ENCODE data around the gene ST6GALNAC5.
"Not testable (repeated sequence)": the region's sequence is repeated elsewhere in the genome, so short reads cannot be mapped to it uniquely, and the experiment has no call there.

The ST6GALNAC5 gene

DNA sequence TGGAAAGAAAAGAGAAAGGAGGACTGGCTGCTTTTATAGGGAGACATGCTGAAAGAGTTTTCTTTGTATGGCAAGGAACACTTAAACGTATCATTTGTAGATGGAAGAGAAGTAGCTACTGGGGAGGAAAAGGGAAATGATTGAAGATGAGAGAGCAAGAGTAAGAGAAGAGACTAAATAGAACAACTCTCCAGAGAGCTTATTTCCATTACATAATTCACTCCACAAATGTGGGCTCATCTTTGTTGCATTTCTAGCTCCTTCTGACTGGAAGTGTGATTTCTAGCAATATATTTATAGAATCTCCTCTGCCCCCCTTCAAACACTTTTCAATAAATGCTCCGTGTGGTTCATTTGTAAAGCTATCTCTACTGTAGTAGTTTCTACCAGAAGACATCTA lies 71.0 kb downstream of the ST6GALNAC5 start:
- no peak for DNase-seq

DNA sequence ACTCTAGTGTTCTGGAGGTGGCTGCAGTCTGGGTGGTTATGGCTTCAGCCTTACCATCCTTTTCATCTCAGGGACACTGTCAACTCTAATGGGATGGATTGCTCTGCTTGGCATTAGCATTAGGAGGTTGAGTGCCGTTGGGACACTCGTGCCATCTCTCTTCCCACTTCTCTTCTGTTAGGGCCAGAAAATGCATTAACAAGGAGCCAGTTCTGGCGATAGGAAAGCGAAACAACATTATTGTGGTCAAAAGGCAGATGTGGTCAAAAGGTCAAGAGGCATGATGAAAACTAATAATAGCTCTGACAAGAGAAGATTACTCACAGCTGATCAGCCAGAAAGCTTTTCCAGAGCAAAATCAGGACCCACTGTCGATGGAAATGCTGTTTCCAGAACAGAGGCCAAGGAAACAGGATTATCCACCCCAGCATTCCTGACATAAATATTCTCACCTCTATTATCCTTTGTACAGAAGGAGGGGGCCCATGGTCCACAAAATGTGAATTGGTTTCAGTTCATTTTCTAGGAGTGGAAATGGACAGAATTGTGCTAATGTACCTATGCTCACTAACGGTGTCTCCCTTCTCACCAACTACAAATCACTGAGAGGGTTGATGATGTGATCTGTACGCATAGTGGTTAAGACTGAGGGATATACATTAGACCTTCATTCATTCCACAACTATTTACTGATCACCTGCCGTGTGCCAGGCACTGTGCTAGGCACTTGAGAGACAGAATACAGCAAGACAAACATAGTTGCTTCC lies 72.0 kb downstream of the ST6GALNAC5 start:
- no peak for DNase-seq

DNA sequence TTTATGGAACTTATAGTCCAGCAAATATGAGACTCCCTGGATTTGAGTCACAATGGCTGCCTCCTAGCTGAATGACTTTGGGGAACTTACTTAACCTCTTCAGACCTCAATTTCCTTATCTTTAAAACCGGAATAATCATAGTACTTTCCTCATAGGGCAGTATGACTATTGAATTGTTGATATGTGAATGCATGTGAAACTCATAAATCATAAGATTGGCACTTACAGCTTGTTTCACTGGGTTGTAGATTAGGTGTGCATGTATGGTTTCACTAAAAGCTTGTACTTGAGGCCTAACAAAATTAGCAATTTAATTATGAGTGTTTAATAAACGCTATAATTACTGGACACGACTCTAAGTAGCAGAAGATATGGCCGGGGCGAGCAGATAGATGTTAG lies 72.5 kb downstream of the ST6GALNAC5 start:
- DNase-seq, result no peak

DNA sequence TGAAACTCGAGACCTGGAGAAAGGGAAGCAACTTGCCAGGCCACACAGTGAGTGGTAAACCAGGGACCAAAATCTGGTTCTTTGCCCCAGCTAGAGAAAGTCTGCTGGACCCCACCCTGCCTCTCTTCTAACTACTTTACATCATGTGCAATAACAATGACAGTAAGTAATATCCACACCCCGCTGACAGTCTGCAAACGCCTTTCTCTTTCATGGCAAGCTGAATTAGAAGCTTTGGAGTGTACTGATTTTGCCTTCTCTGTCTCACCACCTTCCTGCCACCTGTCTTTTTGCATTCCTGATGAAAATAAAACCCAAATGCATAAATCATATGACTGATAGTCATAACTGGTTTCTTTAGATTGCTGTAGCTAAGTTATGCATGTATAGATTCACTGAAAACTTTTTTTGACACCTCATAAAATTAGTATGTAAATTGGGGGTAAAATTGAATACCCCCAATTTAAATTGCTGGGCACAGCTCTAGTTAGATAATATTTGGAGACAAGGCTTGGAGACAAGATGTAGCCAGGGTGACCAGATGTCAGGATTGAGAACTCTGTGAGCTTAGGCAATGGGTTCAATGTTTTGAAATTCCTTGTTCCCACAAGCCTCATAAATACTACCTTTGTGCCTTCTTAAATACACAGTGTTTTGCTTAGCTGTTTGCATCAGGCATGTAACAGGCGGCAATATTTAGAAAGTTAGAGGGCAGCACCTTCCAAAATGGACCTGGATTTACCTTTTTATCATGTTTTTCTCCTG lies 73.5 kb downstream of the ST6GALNAC5 start:
- DNase-seq, result no peak

DNA sequence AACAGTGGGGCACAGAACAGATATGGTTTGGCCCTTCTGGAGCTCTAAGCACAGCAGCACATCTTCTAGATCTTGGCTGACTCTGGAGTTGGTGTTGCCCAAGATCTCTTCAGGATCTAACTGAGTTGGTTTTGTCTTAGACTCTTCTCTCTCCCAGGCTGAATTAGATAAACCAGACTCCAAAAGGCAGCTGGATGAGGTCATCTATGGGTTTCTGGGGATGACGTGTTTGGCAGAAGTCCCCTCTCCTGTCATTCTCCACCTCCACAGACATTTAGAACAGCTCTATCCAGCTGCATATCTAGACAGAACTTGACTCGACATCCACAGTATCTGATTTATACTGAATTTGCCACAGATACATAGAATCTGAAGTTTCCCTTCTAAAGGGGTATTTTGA lies 75.3 kb downstream of the ST6GALNAC5 start:
- DNase-seq, result no peak

DNA sequence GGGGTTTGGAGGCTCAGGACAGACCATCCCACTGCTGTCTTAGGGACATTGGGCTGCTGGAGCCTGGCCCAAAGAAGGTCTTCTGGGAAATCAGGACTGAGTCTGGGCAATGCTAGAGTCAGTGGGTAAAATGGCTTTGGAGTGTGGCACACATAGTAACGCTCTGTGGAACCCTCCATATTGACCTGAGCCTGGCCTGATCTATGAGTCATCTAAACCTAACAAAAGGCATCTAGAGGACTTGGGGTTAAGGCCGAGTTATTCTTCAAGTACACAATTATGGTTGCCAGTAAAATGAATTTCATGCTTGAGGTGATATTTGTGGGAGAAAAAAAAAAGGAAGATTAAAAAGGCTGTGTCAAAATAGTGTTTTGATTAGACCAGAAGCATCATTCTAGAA lies 77.7 kb downstream of the ST6GALNAC5 start:
- DNase-seq, result no peak

DNA sequence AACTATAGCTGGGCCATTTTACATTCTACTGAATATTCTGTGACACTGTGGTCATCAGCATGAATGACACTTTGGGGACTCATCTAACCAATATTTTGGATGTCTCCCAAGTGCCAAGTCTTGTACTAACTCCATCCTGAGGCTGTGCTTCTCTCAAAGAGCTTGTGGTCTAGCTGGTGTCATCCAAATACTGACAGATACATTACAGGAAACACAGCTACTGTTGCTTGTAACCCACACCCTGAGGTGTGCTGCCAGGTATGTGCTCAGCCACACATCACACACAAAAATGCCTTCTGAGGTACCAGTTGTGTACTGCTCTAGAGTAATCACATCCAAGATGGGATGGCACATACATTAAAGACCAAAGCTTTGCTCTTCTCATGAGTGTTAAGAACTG lies 81.6 kb downstream of the ST6GALNAC5 start:
- no peak for DNase-seq

DNA sequence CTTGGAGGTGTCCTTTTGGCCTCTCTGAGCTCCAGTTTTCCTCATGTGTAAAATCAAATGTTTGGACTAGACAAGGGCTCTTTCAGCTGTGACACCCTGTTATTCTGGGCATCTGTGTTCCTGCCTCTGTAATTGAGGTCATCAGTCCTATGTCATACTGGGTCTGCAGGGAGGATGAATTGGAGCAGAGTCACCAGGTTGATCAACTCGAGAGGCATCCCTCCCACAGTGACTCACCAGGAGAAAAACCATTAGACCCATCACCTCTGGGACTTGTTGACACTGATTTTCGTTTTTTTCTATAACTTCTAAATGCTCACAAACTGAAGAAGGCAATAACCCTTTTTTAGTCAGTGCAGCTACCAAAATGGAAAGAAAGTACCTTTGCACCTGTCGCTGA lies 82.2 kb downstream of the ST6GALNAC5 start:
- DNase-seq, result no peak

DNA sequence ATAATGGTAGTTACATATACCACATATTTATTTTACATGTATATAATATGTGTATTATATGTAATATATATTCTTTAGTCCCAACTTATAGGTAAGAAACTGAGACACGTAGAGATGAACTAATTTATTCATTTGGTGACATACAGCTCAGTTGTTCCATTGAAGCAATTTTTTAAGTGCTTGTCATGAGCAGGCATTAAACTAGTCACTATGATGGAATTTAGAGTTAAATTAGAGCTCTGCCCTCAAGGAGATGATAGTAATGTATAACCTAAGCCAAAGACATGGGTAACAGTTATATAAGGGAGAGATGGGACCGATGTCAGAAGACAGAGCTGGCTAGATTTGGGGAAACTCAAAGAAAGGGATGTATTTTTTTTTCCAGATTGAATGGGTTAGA lies 83.0 kb downstream of the ST6GALNAC5 start:
- no peak for DNase-seq

DNA sequence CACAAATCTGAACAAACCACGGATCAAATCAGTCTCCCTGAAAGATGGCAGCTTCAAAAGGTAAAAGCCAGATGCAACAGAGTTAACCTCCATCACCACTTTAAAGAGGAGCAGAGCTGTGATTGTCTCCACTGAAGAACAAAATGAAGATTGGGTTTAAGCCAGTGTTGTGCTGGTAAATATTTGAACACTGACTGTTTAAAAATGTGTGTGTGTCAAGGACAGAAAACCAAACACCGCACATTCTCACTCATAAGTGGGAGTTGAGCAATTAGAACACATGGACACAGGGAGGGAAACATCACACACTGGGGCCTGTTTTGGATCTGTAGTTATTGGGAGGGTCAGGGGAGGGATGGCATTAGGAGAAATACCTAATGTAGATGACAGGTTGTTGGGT lies 83.9 kb downstream of the ST6GALNAC5 start:
- no peak for DNase-seq

DNA sequence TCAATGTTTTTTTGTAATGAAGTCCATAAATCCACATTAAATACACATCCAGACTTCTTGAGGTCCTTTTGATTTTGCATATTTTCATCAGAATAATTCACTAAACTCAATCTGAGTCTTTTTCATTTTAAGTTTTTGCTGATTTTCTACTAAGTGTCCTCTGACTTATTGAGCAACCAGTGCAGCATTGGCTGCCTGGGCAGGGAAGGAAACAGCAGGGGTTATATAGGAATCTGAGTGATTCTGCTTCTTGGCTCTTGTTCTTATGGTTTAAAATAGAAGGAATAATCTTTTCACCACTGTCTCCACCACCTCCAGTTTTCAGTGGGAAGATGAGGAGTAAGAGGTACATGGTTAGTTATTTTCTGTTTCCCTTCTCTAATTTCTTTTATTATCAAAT lies 88.4 kb downstream of the ST6GALNAC5 start:
- DNase-seq, result no peak

DNA sequence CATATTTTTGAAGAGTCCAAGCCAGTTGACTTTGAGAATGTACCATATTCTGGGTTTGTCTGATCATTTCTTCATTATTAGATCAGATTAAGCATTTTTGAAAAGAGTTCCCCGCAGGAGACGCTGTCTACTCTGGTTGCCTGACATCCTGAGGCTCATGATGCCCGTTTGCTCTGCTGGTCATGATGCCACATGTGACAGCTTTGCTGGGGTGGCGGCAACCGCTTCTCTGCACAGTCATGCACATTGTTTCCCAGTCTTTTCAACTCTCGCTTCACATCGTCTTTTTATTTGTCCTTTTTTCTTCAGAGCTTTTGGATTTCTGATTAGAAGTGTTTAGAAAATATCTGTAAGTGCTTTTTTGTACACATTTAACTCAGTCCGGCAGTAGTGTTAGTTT lies 90.7 kb downstream of the ST6GALNAC5 start:
- no peak for DNase-seq

DNA sequence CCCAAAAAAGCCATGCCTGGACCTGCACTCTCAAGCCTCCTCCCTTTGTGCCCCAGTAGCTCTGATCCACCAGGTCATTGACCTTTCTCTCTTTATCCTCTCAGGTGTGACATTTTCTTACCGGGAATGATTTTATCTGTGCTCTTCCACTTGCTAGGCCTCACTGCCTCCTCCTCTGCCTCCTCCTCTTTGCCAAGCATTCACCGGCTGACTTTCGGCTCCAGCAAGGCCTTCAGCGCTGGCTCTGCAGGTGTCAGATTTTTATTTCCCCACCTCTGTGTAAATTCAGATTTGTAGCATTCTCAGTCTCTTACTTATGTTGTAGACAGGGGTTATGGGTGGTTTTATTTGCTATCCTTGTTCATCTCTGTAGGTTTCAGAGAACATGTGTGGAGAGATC lies 91.5 kb downstream of the ST6GALNAC5 start:
- DNase-seq, result no peak

DNA sequence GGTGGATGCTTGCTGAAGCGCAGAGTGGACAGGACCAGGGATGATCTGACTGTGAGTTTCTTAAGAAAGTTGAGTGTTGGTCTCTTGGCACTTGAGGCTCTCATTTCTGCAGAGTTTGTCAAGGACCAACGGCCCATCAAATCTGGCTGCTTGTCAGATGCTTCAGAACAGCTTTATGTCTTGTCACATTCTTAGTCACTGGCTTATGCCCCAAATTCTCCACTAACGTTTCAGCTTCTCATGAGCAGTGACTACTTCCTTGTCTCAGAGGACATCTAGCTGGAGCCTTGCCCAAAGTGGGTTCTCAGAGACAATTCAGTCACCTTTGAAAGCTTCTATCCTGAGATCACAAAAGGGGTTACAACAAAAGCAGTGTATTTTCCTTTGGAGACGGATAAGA lies 92.3 kb downstream of the ST6GALNAC5 start:
- no peak for DNase-seq

DNA sequence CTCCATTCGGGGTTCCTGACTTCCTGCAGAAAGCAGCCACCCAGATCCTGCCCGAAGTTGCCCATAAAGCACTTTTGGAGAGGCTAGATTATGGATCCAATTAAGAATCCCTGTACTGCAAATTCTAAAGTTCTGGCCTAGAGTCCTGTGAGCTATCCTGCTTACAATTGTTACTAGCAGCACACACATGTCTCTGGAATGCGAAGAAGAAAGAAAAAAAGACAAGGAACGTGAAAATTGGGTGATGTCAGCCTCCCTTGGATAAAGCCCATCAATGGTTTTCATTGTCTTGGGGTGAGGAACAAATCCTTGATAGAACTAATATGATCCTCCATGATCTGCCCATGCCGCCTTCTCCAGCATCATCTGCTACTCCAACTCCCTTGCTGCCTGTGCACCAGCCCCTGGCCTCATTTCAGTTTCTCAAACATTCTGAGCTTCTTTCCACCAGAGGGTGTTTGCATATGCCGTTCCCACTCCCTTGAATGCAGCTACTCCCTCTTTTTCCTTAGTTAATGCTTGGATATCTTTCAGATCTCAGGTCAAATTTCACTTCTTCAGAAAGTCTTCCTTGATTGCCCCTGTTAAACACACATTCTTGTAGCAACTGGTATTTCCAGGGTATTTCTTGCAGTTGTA lies 94.0 kb downstream of the ST6GALNAC5 start:
- no peak for DNase-seq

DNA sequence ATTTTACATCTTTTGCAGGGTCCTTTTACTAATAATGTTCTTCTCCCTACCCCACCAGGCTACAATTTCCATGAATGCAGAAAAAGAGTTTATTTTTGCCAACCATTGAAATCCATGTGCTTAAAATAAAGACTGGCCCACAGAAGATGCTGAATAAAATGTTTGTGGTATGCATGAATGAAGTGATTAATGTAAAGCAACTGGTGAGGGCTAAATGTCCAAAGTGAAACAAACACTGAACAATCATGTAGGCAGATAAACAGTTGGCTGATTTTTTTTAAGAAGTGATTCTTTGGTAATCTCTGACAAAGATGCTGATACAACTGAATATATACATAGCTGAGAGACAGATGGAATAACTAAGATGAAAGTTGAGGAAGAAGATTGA lies 94.5 kb downstream of the ST6GALNAC5 start:
- DNase-seq, result no peak

DNA sequence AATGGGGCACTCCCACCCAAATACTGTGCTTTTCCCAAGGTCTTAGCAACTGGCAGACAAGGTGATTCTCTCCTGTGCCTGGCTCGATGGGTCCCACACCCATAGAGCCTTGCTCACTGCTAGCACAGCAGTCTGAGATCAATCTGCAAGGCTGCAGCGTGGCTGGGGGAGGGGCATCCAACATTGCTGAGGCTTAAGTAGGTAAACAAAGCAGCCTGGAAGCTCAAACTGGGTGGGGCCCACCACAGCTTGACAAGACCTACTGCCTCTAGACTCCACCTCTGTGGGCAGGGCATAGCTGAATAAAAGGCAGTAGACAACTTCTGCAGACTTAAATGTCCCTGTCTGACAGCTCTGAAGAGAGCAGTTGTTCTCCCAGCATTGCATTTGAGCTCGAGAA lies 114.0 kb downstream of the ST6GALNAC5 start:
- not testable (repeated sequence) for DNase-seq

DNA sequence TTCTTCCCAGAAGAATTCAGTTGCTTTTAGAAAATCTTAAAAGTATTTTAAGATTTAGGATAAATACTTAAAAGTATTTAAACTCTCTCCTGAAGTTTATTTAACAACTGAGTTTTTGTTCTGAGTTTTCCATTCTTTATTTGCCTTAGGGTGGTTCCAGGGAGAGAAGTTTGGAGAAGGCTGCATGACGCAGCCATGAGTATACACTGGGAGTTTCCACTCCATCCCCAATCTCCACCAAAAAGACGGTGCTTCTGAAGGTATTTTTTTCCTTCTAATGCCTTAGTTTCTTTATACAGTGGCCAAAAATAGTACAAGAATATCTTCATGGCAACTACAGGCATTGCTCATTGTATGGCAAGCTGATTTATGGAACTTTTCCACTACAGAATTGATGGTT lies 122.7 kb downstream of the ST6GALNAC5 start:
- DNase-seq, result no peak

DNA sequence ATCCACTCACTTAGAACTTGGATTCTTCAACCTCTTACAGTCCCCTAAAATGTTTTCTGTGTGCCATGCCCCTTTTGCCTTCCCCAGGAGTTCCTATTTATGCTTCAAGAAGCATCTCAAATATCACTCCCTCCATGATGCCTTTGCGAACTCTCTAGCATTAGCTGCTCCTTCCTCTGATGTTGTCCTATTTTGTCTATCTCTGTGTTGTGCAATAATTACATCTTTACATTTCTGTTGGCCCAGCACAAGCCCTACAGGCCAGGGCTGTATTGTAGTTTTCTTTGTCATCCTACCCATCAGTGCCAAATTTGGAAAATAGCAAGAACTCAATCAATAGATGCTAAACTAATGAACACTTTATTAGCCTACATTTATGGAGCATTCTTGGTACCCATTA lies 125.8 kb downstream of the ST6GALNAC5 start:
- no peak for DNase-seq

DNA sequence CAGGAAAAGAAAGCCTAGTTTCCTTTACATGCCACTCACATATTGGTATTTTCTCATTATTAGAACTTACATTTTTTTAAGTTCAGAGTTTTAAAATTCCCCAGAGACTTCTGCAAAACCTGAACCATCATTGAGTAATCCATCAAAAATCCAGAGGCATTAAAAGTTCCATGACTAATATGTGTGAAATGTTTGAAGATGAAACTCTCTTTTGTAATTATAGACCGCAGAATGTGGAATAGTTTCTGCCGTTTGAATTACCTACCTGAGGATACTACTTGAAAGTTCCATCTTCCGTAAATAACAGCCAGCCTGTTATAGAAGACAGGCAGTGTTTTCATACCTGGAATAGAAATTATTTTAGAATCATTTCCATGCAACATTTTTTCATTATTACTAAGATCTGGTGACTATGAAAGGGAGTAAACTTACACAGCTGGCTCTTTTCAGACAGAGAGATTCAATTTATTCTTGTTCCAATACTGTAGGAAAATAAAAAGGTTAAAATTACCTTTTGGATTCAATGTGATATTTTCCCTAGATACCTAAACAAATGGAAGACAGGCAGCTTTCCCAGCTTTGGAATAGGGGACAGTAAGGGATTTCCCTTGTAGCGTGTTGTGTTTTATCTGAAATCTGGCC lies 131.4 kb downstream of the ST6GALNAC5 start:
- no peak for DNase-seq

DNA sequence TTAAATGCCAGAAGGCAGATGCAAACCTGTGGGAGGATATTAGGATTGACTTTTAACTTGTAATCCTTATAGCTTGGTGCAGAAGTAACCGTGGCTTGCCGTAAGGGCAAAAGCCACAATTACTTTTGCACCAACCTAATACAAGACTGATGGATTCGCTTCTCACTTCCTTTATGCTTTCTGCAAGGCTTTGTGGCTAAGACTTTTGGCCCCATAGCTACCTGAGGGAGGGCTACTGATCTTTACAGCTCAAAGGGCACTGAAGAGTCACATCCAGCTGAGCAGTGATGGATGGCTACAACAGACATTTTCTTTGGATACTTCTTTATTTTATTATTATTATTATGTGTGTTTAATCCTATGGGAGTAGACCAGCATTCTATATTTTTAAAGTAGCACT lies 140.4 kb downstream of the ST6GALNAC5 start:
- no peak for DNase-seq

DNA sequence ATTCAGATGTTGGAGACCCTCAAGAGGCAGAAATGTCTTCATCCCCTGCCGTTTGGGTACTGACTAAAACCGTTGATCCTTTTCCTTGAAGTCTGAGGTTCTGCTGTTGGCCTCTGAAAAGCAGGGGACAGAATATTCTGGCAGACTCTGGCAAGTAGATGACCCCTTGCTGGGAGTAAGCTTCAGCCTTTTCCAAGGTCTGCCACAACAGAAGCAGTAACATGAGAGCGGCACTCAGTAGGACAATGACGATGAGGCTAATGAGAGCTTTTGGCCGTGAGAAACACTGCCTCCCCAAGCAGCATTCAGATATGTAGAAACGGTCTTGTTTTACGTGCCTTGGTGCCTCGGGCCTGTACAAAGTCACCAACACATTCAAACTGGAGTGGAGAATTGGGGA lies 143.7 kb downstream of the ST6GALNAC5 start:
- DNase-seq, result no peak
